HG03469 (cell line): ENCODE measurements around the gene AQP12B.

Source experiments
- ATAC-seq: cut with Tn5 transposase; IDR thresholded peaks from one replicate; pipeline ENCODE4 v1.9.1; 2021; ENCODE audit warnings: mild to moderate bottlenecking, moderate library complexity, moderate number of reproducible peaks; ENCODE audit not compliant: unreplicated experiment

The AQP12B gene

GRCh38 chr2:240637116-240637900 is 45.4 kb downstream of the AQP12B start:
- ATAC-seq = no peak

DNA sequence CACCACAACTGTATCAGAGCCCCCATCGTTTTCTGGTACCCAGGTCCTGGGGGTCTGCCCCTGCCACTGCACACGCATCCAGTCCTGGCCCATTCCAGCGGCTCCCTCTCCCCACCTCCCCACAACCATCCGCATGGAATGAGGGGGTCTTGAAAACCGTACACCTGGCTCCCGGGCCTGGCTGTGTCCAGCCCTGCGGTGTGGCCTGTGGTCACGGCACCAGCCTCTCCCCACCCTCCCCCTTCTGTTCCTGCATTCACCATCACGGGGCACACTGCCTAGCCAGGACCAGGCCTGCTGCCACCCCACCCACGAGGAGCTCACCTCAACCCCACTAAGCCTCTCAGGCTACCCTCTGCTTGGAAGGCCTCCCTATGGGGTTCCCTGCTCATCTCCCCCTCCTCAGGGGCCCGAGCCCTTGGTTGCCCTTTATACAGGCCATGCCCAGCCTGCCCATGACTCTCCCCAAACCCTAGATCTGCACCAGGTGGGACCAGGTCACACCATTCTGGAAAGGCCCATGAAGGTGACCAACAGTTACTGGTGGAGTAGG is 46.0 kb downstream of the AQP12B start:
- ATAC-seq = no peak

- ATAC-seq = no peak
Measured at GRCh38 chr2:240635998-240636547, 46.6 kb downstream of the AQP12B start.

- ATAC-seq = no peak
Measured at GRCh38 chr2:240635121-240635997, 47.3 kb downstream of the AQP12B start.

DNA sequence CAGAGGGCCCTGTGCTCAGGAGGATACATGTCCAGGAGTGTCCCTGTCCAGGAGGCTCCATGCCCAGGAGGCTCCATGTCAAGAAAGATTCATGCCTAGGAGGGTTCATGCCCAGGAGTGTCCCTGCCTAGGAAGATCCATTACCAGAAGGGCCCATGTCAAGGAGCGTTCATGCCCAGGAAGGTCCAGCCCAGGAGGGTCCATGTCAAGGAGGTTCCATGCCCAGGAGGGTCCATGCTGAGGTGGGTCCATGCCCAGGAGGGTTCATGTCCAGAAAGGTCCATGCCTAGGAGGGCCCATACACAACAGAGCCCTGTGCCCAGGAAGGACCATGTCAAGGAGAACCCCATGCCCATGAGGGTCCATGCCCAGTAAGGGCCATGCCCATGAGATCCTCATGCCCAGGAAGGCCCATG is 50.4 kb downstream of the AQP12B start:
- ATAC-seq = no peak

DNA sequence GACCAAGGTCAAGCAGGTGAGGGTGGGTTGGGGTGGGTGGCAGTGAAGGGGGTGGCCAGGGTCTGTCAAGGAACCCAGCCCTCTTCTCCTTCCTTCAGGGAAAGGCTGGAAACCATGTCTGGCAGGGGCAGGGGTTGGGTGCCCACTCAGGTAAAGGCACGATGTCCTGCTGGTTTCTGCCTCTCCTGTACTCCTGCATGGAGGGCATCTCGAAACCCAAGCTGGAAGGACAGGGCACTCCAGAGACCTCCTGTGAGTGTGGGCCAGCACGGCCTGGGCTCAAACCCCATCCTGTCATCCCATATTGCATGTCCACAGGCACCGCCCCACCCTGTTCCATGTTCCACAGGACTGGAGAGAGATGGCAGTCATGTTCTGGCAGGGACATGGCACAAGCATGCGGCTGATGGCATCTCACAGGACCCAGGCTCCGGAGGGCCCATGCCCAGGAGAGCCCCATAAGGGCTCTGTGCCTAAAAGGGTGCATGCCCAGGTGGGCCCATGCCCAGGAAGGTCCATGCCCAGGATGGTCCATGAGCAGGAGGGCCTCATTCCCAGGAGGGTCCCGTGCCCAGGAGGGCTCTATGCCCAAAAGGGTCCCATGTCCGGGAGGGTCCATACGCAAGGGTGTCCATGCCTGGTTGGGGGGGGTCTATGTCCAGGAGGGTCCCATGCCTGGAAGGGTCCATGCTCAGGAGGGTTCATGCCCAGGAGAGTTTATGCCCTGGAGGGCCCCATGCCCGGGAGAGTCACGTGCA is 51.0 kb downstream of the AQP12B start:
- no peak for ATAC-seq

- no peak for ATAC-seq
Measured at GRCh38 chr2:240630771-240631547, 51.7 kb downstream of the AQP12B start.

GRCh38 chr2:240629968-240630770 is 52.5 kb downstream of the AQP12B start:
- no peak for ATAC-seq

DNA sequence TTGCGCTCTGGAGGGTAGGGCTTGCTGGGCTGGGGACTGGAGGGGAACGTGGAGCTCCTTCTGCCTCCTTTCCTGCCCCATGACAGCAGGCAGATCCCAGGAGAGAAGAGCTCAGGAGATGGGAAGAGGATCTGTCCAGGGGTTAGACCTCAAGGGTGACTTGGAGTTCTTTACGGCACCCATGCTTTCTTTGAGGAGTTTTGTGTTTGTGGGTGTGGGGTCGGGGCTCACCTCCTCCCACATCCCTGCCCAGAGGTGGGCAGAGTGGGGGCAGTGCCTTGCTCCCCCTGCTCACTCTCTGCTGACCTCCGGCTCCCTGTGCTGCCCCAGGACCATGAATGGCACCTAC is 53.1 kb downstream of the AQP12B start:
- no peak for ATAC-seq

DNA sequence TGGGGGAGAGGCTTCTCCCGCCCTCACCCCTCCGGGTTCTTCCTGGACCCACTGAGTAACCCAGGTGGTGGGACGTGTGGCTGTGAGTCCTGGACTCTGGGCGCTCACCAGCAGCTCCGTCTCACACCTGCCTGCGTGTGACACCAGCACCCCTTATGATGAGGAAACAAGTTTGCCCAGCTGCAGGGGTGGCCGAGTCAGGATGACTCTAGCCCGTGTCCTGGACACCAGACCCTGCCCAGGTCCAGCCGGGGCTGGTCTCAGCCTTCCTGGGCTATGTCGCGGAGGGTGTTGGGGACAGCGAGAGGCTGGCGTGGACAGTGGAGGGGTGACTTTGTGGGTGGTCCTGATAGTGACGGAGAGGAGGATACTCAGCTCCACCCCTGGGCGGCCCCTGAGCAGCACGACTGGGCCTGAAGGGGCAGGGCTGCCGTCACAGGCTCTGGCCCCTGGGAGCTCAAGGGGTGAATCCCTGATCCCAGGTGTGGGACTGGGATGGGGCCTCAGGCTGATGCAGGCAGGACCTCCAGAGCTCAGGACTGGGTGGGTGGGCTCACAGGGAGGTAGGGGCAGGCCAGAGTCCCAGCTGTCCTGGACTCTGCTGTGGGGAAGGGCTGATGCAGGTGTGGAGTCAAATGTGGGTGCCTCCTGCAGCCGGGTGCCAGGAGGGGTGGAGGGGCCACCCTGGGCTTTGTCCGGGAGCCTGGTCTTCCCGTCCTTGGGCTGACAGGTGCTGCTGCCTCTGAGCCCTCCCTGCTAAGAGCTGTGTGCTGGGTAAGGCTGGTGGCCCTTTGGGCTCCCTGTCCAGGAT is 53.7 kb downstream of the AQP12B start:
- ATAC-seq = no peak

- ATAC-seq = no peak
Measured at GRCh38 chr2:240628507-240628807, 54.2 kb downstream of the AQP12B start.

DNA sequence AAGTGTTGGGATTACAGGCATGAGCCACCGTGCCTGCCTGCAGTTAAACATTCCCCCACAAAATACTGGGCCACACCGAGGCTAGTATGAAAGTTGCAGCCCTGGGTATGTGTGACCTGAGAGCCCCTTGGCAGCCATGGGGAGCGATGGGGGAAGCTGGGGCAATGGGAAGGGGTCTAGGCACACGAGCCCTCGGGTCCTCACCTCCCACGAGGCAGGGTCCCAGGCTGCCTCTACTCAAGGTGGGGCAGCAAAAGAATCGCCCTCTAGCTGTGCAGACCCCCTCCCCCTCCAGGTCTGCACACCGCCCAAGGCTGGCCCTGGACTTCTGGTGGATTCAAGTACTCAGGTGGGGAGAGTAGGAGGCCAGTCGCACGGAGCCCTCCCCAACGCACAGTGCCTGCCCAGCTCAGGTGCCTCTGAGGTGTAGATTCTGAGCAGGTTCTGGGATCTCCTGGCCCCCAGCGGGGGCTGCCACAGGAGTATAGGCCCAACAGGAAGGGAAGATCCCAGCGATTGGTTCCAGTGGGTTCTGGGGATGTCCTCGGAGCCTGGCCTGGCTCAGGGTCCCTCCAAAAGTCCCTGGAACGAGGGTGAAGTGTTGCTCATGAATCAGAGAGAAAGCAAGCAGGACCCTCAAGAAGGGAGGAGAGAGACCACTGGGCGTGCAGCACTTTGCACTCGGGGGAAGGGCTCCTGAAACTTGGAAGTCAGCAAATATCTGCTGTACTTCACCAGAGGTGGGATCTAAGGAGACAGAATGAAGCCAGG is 54.8 kb downstream of the AQP12B start:
- ATAC-seq = no peak

GRCh38 chr2:240626531-240627300 is 56.0 kb downstream of the AQP12B start:
- no peak for ATAC-seq
